Lung (tissue), 12 donors: Measurements from ENCODE around the gene ITPKB. TPM values are rescaled to one million over a fixed set of nuclear protein-coding genes. Genes with fewer than 3 reads are reported as not detected.

Experiments
- ATAC-seq: fragments of 200-7000 bp; cut with Tn5 transposase; one replicate; pipeline ENCODE4 v1.9.1; 2020; ENCODE audit warnings: moderate number of reproducible peaks; ENCODE audit not compliant: insufficient read depth, low FRiP score
- DNase-seq, 3 donors: peaks; one replicate each; pipeline ENCODE4 v3.0.0-alpha.2; 2013 to 2017
- H3K27ac ChIP-seq, 2 donors: one replicate each; pipeline ENCODE4 v1.5.1; 2013; ENCODE audit warnings: mild to moderate bottlenecking in 2 of 2, moderate library complexity in 2 of 2, control low read depth in 1 of 2, inconsistent platforms in 1 of 2, low read depth in 1 of 2, low read length in 1 of 2
- H3K27me3 ChIP-seq, 3 donors: one replicate each; pipeline ENCODE4 v1.5.1; 2013; ENCODE audit warnings: low read length in 2 of 3; ENCODE audit not compliant: control insufficient read depth in 3 of 3, insufficient read depth in 3 of 3
- H3K36me3 ChIP-seq, 4 donors: one replicate each; pipeline ENCODE4 v1.5.1; 2013; ENCODE audit warnings: low read length in 4 of 4, mild to moderate bottlenecking in 1 of 4, moderate library complexity in 1 of 4; ENCODE audit not compliant: control insufficient read depth in 4 of 4, insufficient read depth in 4 of 4
- H3K4me1 ChIP-seq, 5 donors: one replicate each; pipeline ENCODE4 v1.5.1; 2013; ENCODE audit warnings: low read length in 5 of 5, mild to moderate bottlenecking in 2 of 5, moderate library complexity in 1 of 5; ENCODE audit not compliant: control insufficient read depth in 5 of 5, insufficient read depth in 5 of 5
- H3K4me3 ChIP-seq: one replicate; pipeline ENCODE4 v1.5.1; 2013; ENCODE audit warnings: mild to moderate bottlenecking, control low read depth, moderate library complexity
- H3K9ac ChIP-seq, 2 donors: one replicate each; pipeline ENCODE4 v1.5.1; 2013; ENCODE audit warnings: low read length in 2 of 2, control low read depth in 1 of 2; ENCODE audit not compliant: insufficient read depth in 1 of 2
- H3K9me3 ChIP-seq, 4 donors: one replicate each; pipeline ENCODE4 v1.5.1; 2013; ENCODE audit warnings: low read length in 3 of 4, mild to moderate bottlenecking in 1 of 4, moderate library complexity in 1 of 4; ENCODE audit not compliant: control insufficient read depth in 4 of 4, insufficient read depth in 3 of 4
- CTCF ChIP-seq: IDR thresholded peaks from 2 replicates; pipeline ENCODE4 v1.5.1; 2012; ENCODE audit warnings: mild to moderate bottlenecking; ENCODE audit errors: control extremely low read depth, extremely low read depth
- WGBS, 2 donors: extraction: QIAGEN DNeasy Blood & Tissue Kit; methylation state at CpG; one replicate each; pipeline ENCODE4 v1.1.7; 2013; 5-methylcytosine and 5-hydroxymethylcytosine counted together
- polyA plus RNA-seq, 2 donors: library from polyadenylated mRNA; stranded (reverse); fragments of 200-250 nt; gene quantifications; one replicate each; pipeline ENCODE4 v1.2.1, GENCODE V29; 2013
- total RNA-seq, 2 donors: library from RNA; depleted of rRNA in 1 of 2; stranded (reverse); fragments of >200 nt in 1 of 2; gene quantifications; one replicate each; pipeline ENCODE4 v1.2.1, GENCODE V29; 2014 to 2021
- donor health status: control.
- donor health status: control.
- donor health status: Bipolar disorder and iron deficiency.
- donor health status: healthy.
- donor health status: DM: yes; HTN: yes; CAD: no.

Gene ITPKB
- total and polyA plus RNA-seq, 4 donors, result 9.9 to 46.6 (median 28.1) TPM

GRCh38 chr1:226766565-226766964 lies 27.5 kb upstream of the ITPKB start:
- WGBS, 2 donors, result 91 to 95% methylated on average over 3 of the region's 3 CpGs
- ATAC-seq, result no peak
- no peak overlapping the region for H3K9ac ChIP-seq

GRCh38 chr1:226764533-226764932 lies 25.5 kb upstream of the ITPKB start:
- peaks cover 0 to 3% (median 0%) of the 10 kb centered on the region in 3 donors for H3K27me3 ChIP-seq
- ATAC-seq, result no peak

More at GRCh38 chr1:226766565-226766964, 27.5 kb upstream of the ITPKB start:
- Histone ChIP-seq H3K4me1 (peaks cover 0 to 6% (median 0%) of the 10 kb centered on the region in 5 donors), H3K27me3 (peaks cover 0 to 3% (median 0%) of the 10 kb centered on the region in 3 donors), H3K4me3 (no peak overlapping the region), H3K9me3 (peaks cover 0 to 3% (median 0%) of the 10 kb centered on the region in 4 donors), H3K27ac (no peak overlapping the region), H3K36me3 (no peaks in the 10 kb centered on the region)
- no peak for DNase-seq
- no peak for TF ChIP-seq CTCF

GRCh38 chr1:226763905-226764264 lies 24.8 kb upstream of the ITPKB start:
- Histone ChIP-seq H3K36me3 (no peaks in the 10 kb centered on the region), H3K27me3 (peaks cover 0 to 3% (median 0%) of the 10 kb centered on the region in 3 donors), H3K9me3 (peaks cover 0 to 3% (median 0%) of the 10 kb centered on the region in 4 donors), H3K9ac (no peak overlapping the region), H3K4me1 (peaks cover 0 to 6% (median 0%) of the 10 kb centered on the region in 5 donors), H3K27ac (no peak overlapping the region), H3K4me3 (no peak overlapping the region)
- WGBS, 2 donors, result 48 to 64% methylated on average over 4 of the region's 4 CpGs
- DNase-seq (peak in 2 of 3 donors; percentile 18 to 35), ATAC-seq (no peak)
- no peak for TF ChIP-seq CTCF

More at GRCh38 chr1:226764533-226764932, 25.5 kb upstream of the ITPKB start:
- H3K4me1 ChIP-seq, result peaks cover 0 to 6% (median 0%) of the 10 kb centered on the region in 5 donors
- H3K9me3 ChIP-seq, result peaks cover 0 to 3% (median 0%) of the 10 kb centered on the region in 4 donors
- no peak for DNase-seq
- H3K27ac ChIP-seq, result no peak overlapping the region
- no peak overlapping the region for H3K9ac ChIP-seq
- TF ChIP-seq CTCF, result no peak
- H3K4me3 ChIP-seq, result no peak overlapping the region
- H3K36me3 ChIP-seq, result no peaks in the 10 kb centered on the region
- WGBS, 2 donors, result 86 to 90% methylated on average over 2 of the region's 2 CpGs
